Measurements from ENCODE around the gene SH3TC2. TPM values are rescaled to one million over a fixed set of nuclear protein-coding genes. Genes with fewer than 3 reads are reported as not detected.

Gene SH3TC2
- total RNA-seq, 1 donor from 2014 or later, result 0.25 TPM

- H3K9me3 Mint-ChIP-seq (ENCODE audit: unreplicated experiment), result no peaks in the 10 kb centered on the region
- H3K4me1 Mint-ChIP-seq (ENCODE audit: low read depth, unreplicated experiment), result no peaks in the 10 kb centered on the region
- H3K36me3 Mint-ChIP-seq (ENCODE audit: unreplicated experiment), result no peaks in the 10 kb centered on the region
- no peaks in the 10 kb centered on the region for H3K27me3 Mint-ChIP-seq (ENCODE audit: unreplicated experiment)
- no peak for DNase-seq
- H3K27ac Mint-ChIP-seq (ENCODE audit: unreplicated experiment), result no peak overlapping the region
- H3K4me3 Mint-ChIP-seq (ENCODE audit: unreplicated experiment), result no peak overlapping the region
- TF ChIP-seq CTCF (IDR thresholded peaks at IDR 0.05; ENCODE audit: partially characterized antibody, unreplicated experiment), result no peak
Measured at GRCh38 chr5:149054416-149054815, 8.4 kb downstream of the SH3TC2 start.

- DNase-seq, result no peak
- Mint-ChIP-seq H3K27ac (ENCODE audit: unreplicated experiment) (no peak overlapping the region), H3K9me3 (ENCODE audit: unreplicated experiment) (no peaks in the 10 kb centered on the region), H3K4me1 (ENCODE audit: low read depth, unreplicated experiment) (no peaks in the 10 kb centered on the region), H3K27me3 (ENCODE audit: unreplicated experiment) (no peaks in the 10 kb centered on the region), H3K4me3 (ENCODE audit: unreplicated experiment) (no peak overlapping the region), H3K36me3 (ENCODE audit: unreplicated experiment) (no peaks in the 10 kb centered on the region)
- no peak for TF ChIP-seq CTCF (IDR thresholded peaks at IDR 0.05; ENCODE audit: partially characterized antibody, unreplicated experiment)
Measured at GRCh38 chr5:149053072-149053695, 9.7 kb downstream of the SH3TC2 start.

GRCh38 chr5:149049371-149049781 is 13.5 kb downstream of the SH3TC2 start:
- DNase-seq, result no peak
- H3K27ac Mint-ChIP-seq (ENCODE audit: unreplicated experiment), result no peak overlapping the region
- H3K27me3 Mint-ChIP-seq (ENCODE audit: unreplicated experiment), result no peaks in the 10 kb centered on the region
- no peaks in the 10 kb centered on the region for H3K4me1 Mint-ChIP-seq (ENCODE audit: low read depth, unreplicated experiment)
- H3K9me3 Mint-ChIP-seq (ENCODE audit: unreplicated experiment), result no peaks in the 10 kb centered on the region
- no peaks in the 10 kb centered on the region for H3K36me3 Mint-ChIP-seq (ENCODE audit: unreplicated experiment)
- no peak overlapping the region for H3K4me3 Mint-ChIP-seq (ENCODE audit: unreplicated experiment)
- TF ChIP-seq CTCF (IDR thresholded peaks at IDR 0.05; ENCODE audit: partially characterized antibody, unreplicated experiment), result no peak

- no peak for DNase-seq
- Mint-ChIP-seq H3K27ac (ENCODE audit: unreplicated experiment) (no peak overlapping the region), H3K27me3 (ENCODE audit: unreplicated experiment) (no peaks in the 10 kb centered on the region), H3K36me3 (ENCODE audit: unreplicated experiment) (no peaks in the 10 kb centered on the region), H3K4me1 (ENCODE audit: low read depth, unreplicated experiment) (no peaks in the 10 kb centered on the region), H3K9me3 (ENCODE audit: unreplicated experiment) (no peaks in the 10 kb centered on the region), H3K4me3 (ENCODE audit: unreplicated experiment) (no peak overlapping the region)
- TF ChIP-seq CTCF (IDR thresholded peaks at IDR 0.05; ENCODE audit: partially characterized antibody, unreplicated experiment), result no peak
Measured at GRCh38 chr5:149048811-149049210, 14.1 kb downstream of the SH3TC2 start.

GRCh38 chr5:149047462-149047861 is 15.4 kb downstream of the SH3TC2 start:
- H3K27me3 Mint-ChIP-seq (ENCODE audit: unreplicated experiment), result no peaks in the 10 kb centered on the region
- DNase-seq, result no peak
- no peak overlapping the region for H3K4me3 Mint-ChIP-seq (ENCODE audit: unreplicated experiment)
- no peak for TF ChIP-seq CTCF (IDR thresholded peaks at IDR 0.05; ENCODE audit: partially characterized antibody, unreplicated experiment)
- no peak overlapping the region for H3K27ac Mint-ChIP-seq (ENCODE audit: unreplicated experiment)
- H3K9me3 Mint-ChIP-seq (ENCODE audit: unreplicated experiment), result no peaks in the 10 kb centered on the region
- no peaks in the 10 kb centered on the region for H3K4me1 Mint-ChIP-seq (ENCODE audit: low read depth, unreplicated experiment)
- H3K36me3 Mint-ChIP-seq (ENCODE audit: unreplicated experiment), result no peaks in the 10 kb centered on the region

Data from glutamatergic neuron (in vitro differentiated cells).